B cell (primary cell): ENCODE measurements around the gene HAS3.

Experiments
- EZH2 ChIP-seq: IDR thresholded peaks from 2 replicates; pipeline ENCODE4 v1.6.1; 2012; ENCODE audit warnings: borderline replicate concordance, low read depth, mild to moderate bottlenecking, moderate library complexity, low read length; ENCODE audit not compliant: insufficient read depth, poor library complexity, severe bottlenecking
- TF ChIP-seq, protein P1 (sequence below): fragments of 200-600 bp; IDR thresholded peaks from one replicate; pipeline ENCODE4 v1.8.0; 2022; ENCODE audit warnings: antibody characterized with exemption, mild to moderate bottlenecking

GRCh38 chr16:69132424-69133252, 27.2 kb downstream of the HAS3 start, which contains the start of the genes CHTF8 and UTP4:
- TF ChIP-seq, protein P1, sequence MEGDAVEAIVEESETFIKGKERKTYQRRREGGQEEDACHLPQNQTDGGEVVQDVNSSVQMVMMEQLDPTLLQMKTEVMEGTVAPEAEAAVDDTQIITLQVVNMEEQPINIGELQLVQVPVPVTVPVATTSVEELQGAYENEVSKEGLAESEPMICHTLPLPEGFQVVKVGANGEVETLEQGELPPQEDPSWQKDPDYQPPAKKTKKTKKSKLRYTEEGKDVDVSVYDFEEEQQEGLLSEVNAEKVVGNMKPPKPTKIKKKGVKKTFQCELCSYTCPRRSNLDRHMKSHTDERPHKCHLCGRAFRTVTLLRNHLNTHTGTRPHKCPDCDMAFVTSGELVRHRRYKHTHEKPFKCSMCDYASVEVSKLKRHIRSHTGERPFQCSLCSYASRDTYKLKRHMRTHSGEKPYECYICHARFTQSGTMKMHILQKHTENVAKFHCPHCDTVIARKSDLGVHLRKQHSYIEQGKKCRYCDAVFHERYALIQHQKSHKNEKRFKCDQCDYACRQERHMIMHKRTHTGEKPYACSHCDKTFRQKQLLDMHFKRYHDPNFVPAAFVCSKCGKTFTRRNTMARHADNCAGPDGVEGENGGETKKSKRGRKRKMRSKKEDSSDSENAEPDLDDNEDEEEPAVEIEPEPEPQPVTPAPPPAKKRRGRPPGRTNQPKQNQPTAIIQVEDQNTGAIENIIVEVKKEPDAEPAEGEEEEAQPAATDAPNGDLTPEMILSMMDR = no peak
- no peak for TF ChIP-seq EZH2
